Measurements from ENCODE around the gene NF1. TPM values are rescaled to one million over a fixed set of nuclear protein-coding genes. Genes with fewer than 3 reads are reported as not detected.
"Not testable (repeated sequence)": the region's sequence is repeated elsewhere in the genome, so short reads cannot be mapped to it uniquely, and the experiment has no call there.

The NF1 gene
- total RNA-seq, 6 experiments from 2014 or later = 45.0 to 62.6 (median 54.0) TPM

GRCh38 chr17:31172388-31172787 lies 77.6 kb downstream of the NF1 start:
- Mint-ChIP-seq H3K4me1 (ENCODE audit: low read depth) (peaks cover 24% of the 10 kb centered on the region), H3K27me3 (ENCODE audit: insufficient read depth) (peaks cover 5% of the 10 kb centered on the region; the same call in 1 of the 2 replicates), H3K4me3 (no peak overlapping the region), H3K27ac (no peak overlapping the region), H3K9me3 (no peaks in the 10 kb centered on the region), H3K36me3 (ENCODE audit: low read depth) (peaks cover 40% of the 10 kb centered on the region)
- DNase-seq = no peak
- no peak for TF ChIP-seq CTCF (IDR thresholded peaks at IDR 0.05)

DNA sequence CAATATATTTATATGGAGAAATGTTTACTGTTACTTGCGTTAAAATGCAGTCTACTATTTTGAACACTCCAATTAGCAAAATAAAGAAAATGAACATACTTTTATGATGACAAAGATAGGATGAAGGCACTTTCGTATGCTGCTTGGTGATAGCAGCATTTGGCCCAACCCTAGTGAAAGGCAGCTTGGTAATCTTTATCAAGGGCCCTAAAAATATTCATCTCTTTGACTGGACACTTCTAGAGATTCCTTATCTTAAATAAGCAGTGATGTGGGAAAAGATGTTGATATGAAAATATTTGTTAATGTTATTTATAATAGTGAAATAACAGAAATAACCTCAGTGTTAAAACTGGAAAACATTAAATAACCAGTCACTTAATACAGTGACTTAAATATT lies 79.4 kb downstream of the NF1 start:
- no peak overlapping the region for H3K27ac Mint-ChIP-seq
- TF ChIP-seq CTCF (IDR thresholded peaks at IDR 0.05) = no peak
- peaks cover 18% of the 10 kb centered on the region for H3K4me1 Mint-ChIP-seq (ENCODE audit: low read depth)
- H3K36me3 Mint-ChIP-seq (ENCODE audit: low read depth) = peaks cover 47% of the 10 kb centered on the region
- no peak for DNase-seq
- H3K4me3 Mint-ChIP-seq = no peak overlapping the region
- no peaks in the 10 kb centered on the region for H3K9me3 Mint-ChIP-seq
- H3K27me3 Mint-ChIP-seq (ENCODE audit: insufficient read depth) = peaks cover 5% of the 10 kb centered on the region; the same call in 1 of the 2 replicates

DNA sequence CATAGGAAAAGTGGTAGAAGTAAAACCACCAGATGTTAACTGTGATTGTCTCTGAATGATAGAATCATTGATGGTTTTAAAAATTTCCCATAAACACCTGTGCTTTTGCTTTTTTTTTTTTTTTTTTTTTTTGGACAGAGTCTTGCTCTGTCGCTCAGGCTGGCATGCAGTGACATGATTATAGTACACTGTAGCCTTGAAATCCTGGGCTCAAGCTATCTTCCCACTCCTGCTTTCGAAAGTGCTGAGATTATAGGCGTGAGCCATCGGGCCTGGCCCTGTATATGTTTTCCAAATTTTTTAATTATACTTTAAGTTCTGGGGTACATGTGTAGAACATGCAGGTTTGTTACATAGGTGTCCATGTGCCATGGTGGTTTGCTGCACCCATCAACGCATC lies 80.5 kb downstream of the NF1 start:
- Mint-ChIP-seq H3K27ac (no peak overlapping the region), H3K9me3 (no peaks in the 10 kb centered on the region), H3K36me3 (ENCODE audit: low read depth) (peaks cover 40% of the 10 kb centered on the region), H3K27me3 (ENCODE audit: insufficient read depth) (peaks cover 4% of the 10 kb centered on the region), H3K4me3 (no peak overlapping the region), H3K4me1 (ENCODE audit: low read depth) (peaks cover 20% of the 10 kb centered on the region)
- no peak for DNase-seq
- no peak for TF ChIP-seq CTCF (IDR thresholded peaks at IDR 0.05)

DNA sequence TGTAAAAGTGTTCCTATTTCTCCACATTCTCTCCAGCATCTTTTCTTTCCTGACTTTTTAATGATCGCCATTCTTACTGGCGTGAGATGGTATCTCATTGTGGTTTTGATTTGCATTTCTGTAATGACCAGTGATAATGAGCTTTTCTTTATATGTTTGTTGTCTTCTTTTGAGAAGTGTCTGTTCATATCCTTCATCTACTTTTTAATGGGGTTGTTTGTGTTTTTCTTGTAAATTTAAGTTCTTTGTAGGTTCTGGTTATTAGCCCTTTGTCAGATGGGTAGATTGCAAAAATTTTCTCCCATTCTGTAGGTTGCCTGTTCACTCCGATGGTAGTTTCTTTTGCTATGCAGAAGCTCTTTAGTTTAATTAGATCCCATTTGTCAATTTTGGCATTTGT lies 81.4 kb downstream of the NF1 start:
- H3K9me3 Mint-ChIP-seq; H3K27me3 Mint-ChIP-seq (ENCODE audit: insufficient read depth); H3K4me3 Mint-ChIP-seq; H3K27ac Mint-ChIP-seq; DNase-seq: not testable (repeated sequence)
- peaks cover 20% of the 10 kb centered on the region for H3K4me1 Mint-ChIP-seq (ENCODE audit: low read depth)
- peaks cover 38% of the 10 kb centered on the region for H3K36me3 Mint-ChIP-seq (ENCODE audit: low read depth)

DNA sequence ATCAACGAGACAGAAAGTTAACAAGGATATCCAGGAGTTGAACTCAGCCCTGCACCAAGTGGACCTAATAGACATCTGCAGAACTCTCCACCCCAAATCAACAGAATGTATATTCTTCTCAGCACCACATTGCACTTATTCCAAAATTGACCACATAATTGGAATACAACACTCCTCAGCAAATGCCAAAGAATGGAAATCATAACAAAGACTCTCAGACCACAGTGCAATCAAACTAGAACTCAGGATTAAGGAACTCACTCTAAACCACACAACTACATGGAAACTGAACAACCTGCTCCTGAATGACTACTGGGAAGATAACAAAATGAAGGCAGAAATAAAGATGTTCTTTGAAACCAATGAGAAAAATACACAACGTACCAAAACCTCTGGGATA lies 84.2 kb downstream of the NF1 start:
- not testable (repeated sequence) for H3K27me3 Mint-ChIP-seq (ENCODE audit: insufficient read depth); H3K27ac Mint-ChIP-seq; H3K9me3 Mint-ChIP-seq; H3K4me1 Mint-ChIP-seq (ENCODE audit: low read depth); DNase-seq; H3K4me3 Mint-ChIP-seq
- peaks cover 52% of the 10 kb centered on the region for H3K36me3 Mint-ChIP-seq (ENCODE audit: low read depth)

GRCh38 chr17:31195305-31195704 lies 100.5 kb downstream of the NF1 start:
- Mint-ChIP-seq H3K4me1 (ENCODE audit: low read depth) (peaks cover 39% of the 10 kb centered on the region), H3K4me3 (no peak overlapping the region), H3K27ac (no peak overlapping the region), H3K36me3 (ENCODE audit: low read depth) (peaks cover 50% of the 10 kb centered on the region), H3K27me3 (ENCODE audit: insufficient read depth) (peaks cover 2% of the 10 kb centered on the region; the same call in 1 of the 2 replicates), H3K9me3 (no peaks in the 10 kb centered on the region)
- no peak for TF ChIP-seq CTCF (IDR thresholded peaks at IDR 0.05)
- DNase-seq = no peak

GRCh38 chr17:31198026-31198425 lies 103.2 kb downstream of the NF1 start:
- H3K27ac Mint-ChIP-seq = peak overlapping the region; percentile 76
- peak; percentile 55 for DNase-seq
- H3K9me3 Mint-ChIP-seq = no peaks in the 10 kb centered on the region
- peaks cover 40% of the 10 kb centered on the region for H3K4me1 Mint-ChIP-seq (ENCODE audit: low read depth)
- peak overlapping the region; percentile 33 for H3K4me3 Mint-ChIP-seq
- peaks cover 39% of the 10 kb centered on the region for H3K36me3 Mint-ChIP-seq (ENCODE audit: low read depth)
- H3K27me3 Mint-ChIP-seq (ENCODE audit: insufficient read depth) = peaks cover 2% of the 10 kb centered on the region; the same call in 1 of the 2 replicates
- TF ChIP-seq CTCF (IDR thresholded peaks at IDR 0.05) = no peak

DNA sequence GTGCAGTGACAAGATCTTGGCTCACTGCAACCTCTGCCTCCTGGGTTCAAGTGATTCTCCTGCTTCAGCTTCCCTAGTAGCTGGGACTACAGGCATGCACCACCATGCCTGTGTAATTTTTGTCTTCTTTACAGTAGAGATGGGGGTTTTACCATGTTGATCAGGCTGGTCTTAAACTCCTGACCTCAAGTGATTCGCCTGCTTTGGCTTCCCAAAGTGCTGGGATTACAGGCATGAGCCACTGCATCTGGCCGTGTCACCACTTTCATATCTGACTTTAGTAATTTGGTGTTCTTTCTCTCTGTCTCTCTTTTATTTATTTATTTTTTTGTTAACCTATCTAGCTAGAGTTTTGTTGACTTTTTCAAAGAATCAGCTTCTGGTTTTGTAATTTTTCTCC lies 103.9 kb downstream of the NF1 start:
- not testable (repeated sequence) for H3K27me3 Mint-ChIP-seq (ENCODE audit: insufficient read depth); H3K9me3 Mint-ChIP-seq; DNase-seq
- H3K36me3 Mint-ChIP-seq (ENCODE audit: low read depth) = peaks cover 33% of the 10 kb centered on the region
- peak overlapping the region; percentile 51 for H3K4me3 Mint-ChIP-seq
- H3K27ac Mint-ChIP-seq = peak overlapping the region; percentile 76
- H3K4me1 Mint-ChIP-seq (ENCODE audit: low read depth) = peaks cover 36% of the 10 kb centered on the region
